ENCODE data around the gene WFDC12.

DNA sequence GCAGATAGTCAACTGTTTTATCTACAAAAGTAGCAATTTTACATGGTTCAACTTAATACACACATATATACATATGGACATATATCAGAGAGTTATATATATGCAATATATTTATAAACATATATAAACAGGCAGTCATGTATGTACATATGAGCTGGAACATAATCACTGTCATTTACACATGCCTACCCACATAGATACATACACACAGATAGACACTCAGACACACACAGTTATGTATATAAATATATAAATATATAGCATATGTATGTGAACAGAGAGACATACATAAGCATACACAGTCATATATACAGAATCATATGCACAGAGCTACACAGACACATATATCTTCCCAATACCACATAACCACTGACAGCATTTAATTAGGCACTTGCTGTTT is 11.5 kb downstream of the WFDC12 start:
- no peak for TF ChIP-seq MYC (IDR thresholded peaks at IDR 0.05; ENCODE audit: low read depth, low read length)
- no peak for TF ChIP-seq EZH2 (IDR thresholded peaks at IDR 0.05; ENCODE audit: borderline replicate concordance, low read depth, low read length, severe bottlenecking)
- TF ChIP-seq, protein P1, sequence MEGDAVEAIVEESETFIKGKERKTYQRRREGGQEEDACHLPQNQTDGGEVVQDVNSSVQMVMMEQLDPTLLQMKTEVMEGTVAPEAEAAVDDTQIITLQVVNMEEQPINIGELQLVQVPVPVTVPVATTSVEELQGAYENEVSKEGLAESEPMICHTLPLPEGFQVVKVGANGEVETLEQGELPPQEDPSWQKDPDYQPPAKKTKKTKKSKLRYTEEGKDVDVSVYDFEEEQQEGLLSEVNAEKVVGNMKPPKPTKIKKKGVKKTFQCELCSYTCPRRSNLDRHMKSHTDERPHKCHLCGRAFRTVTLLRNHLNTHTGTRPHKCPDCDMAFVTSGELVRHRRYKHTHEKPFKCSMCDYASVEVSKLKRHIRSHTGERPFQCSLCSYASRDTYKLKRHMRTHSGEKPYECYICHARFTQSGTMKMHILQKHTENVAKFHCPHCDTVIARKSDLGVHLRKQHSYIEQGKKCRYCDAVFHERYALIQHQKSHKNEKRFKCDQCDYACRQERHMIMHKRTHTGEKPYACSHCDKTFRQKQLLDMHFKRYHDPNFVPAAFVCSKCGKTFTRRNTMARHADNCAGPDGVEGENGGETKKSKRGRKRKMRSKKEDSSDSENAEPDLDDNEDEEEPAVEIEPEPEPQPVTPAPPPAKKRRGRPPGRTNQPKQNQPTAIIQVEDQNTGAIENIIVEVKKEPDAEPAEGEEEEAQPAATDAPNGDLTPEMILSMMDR (IDR thresholded peaks at IDR 0.05; ENCODE audit: extremely low read depth in 1 of 2, insufficient read depth in 1 of 2, low read depth in 1 of 2, low read length in 2 of 2), result no peak
- no peak for TF ChIP-seq POLR2A (IDR thresholded peaks at IDR 0.05; ENCODE audit: low read depth, low read length)
- TF ChIP-seq FOS (IDR thresholded peaks at IDR 0.05; ENCODE audit: borderline replicate concordance, insufficient read depth, low read length), result no peak
- no peak for TF ChIP-seq POLR2AphosphoS5 (IDR thresholded peaks at IDR 0.05; ENCODE audit: insufficient read depth, low read depth, low read length)
- no peak for TF ChIP-seq JUN (IDR thresholded peaks at IDR 0.05; ENCODE audit: borderline replicate concordance, insufficient read depth, insufficient read length, low read depth)
- TF ChIP-seq MAX (IDR thresholded peaks at IDR 0.05; ENCODE audit: insufficient read depth, insufficient read length), result no peak

All from endothelial cell of umbilical vein (primary cell).